Measurements from ENCODE around the gene P3H1.

P3H1 gene

GRCh38 chr1:42746436-42747105 is 20.3 kb downstream of the P3H1 start:
- TF ChIP-seq, protein P1, sequence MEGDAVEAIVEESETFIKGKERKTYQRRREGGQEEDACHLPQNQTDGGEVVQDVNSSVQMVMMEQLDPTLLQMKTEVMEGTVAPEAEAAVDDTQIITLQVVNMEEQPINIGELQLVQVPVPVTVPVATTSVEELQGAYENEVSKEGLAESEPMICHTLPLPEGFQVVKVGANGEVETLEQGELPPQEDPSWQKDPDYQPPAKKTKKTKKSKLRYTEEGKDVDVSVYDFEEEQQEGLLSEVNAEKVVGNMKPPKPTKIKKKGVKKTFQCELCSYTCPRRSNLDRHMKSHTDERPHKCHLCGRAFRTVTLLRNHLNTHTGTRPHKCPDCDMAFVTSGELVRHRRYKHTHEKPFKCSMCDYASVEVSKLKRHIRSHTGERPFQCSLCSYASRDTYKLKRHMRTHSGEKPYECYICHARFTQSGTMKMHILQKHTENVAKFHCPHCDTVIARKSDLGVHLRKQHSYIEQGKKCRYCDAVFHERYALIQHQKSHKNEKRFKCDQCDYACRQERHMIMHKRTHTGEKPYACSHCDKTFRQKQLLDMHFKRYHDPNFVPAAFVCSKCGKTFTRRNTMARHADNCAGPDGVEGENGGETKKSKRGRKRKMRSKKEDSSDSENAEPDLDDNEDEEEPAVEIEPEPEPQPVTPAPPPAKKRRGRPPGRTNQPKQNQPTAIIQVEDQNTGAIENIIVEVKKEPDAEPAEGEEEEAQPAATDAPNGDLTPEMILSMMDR (IDR thresholded peaks at IDR 0.05; ENCODE audit: low read depth, low read length, missing control alignments): no peak
- no peak for DNase-seq (ENCODE audit: extremely low read depth, low read depth)
- H3K4me3 ChIP-seq (replicated peaks; ENCODE audit: low read depth, low read length): no peak overlapping the region

GRCh38 chr1:42745851-42746250 is 21.0 kb downstream of the P3H1 start:
- no peak for DNase-seq (ENCODE audit: extremely low read depth, low read depth)
- H3K4me3 ChIP-seq (replicated peaks; ENCODE audit: low read depth, low read length): no peak overlapping the region
- TF ChIP-seq, protein P1 (IDR thresholded peaks at IDR 0.05; ENCODE audit: low read depth, low read length, missing control alignments): no peak

DNA sequence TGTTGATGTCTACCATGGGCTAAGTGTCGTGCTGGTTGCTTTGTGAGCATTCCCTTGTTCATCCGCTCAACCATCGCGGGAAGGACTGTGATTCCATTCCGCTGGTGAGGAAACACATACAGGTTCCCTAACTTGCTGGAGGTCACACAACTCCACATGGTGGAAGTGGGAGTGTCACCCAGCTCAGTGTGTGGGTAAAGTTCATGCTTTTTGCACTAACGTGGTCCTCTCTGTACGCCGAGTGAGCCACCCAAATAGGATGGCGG is 22.7 kb downstream of the P3H1 start:
- TF ChIP-seq, protein P1 (IDR thresholded peaks at IDR 0.05; ENCODE audit: low read depth, low read length, missing control alignments): no peak
- DNase-seq (ENCODE audit: extremely low read depth, low read depth): no peak
- no peak overlapping the region for H3K4me3 ChIP-seq (replicated peaks; ENCODE audit: low read depth, low read length)

GRCh38 chr1:42743317-42744147 is 23.3 kb downstream of the P3H1 start:
- TF ChIP-seq, protein P1 (IDR thresholded peaks at IDR 0.05; ENCODE audit: low read depth, low read length, missing control alignments): no peak
- no peak overlapping the region for H3K4me3 ChIP-seq (replicated peaks; ENCODE audit: low read depth, low read length)
- no peak for DNase-seq (ENCODE audit: extremely low read depth, low read depth)

DNA sequence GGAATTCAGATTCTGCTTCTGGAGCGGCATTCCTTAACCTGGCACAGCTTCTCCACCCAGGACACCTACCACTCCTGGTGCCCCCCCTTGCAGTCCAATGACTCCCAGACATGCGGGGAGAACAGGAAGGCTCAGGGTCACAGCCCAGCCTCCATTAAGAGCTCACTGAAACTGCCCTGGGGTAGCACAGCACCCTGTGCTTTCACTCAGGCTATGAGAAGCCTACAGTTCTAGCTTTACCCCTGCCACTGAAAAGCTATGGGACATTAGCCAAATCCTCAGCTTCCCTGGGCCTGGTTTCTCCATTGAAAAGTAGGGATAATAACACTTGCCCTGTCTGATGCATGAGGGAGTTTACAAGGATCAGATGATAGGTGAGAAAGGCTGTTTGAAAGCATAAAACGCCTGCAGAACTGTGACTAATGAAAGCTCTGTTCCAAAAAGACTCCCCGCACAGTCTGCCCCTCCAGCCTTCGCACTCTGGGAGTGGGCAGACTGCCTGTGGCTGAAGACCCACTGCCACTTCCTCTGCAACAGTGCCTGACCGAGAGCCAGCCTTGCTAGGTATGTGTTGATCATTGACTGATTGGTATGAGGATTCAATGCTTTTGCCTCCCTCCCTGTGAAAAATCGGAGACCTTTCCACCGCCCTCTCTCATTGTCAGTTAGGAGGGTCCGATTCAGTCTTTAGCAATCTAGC is 24.1 kb downstream of the P3H1 start:
- TF ChIP-seq, protein P1 (IDR thresholded peaks at IDR 0.05; ENCODE audit: low read depth, low read length, missing control alignments): no peak
- DNase-seq (ENCODE audit: extremely low read depth, low read depth): no peak
- H3K4me3 ChIP-seq (replicated peaks; ENCODE audit: low read depth, low read length): no peak overlapping the region

- H3K4me3 ChIP-seq (replicated peaks; ENCODE audit: low read depth, low read length): no peak overlapping the region
- no peak for DNase-seq (ENCODE audit: extremely low read depth, low read depth)
These were observed 24.7 kb downstream of the P3H1 start for GRCh38 chr1:42742141-42742540.

More at GRCh38 chr1:42742141-42742540, 24.7 kb downstream of the P3H1 start:
- TF ChIP-seq, protein P1 (IDR thresholded peaks at IDR 0.05; ENCODE audit: low read depth, low read length, missing control alignments): no peak
